Neural progenitor cell (in vitro differentiated cells): ENCODE results near the gene HIVEP1.

Source experiments
- CTCF ChIP-seq: fragments of 200-600 bp; sonication (generic); IDR thresholded peaks from 2 replicates; pipeline ENCODE4 v1.5.1; 2017; ENCODE audit warnings: antibody characterized with exemption, mild to moderate bottlenecking
- EZH2 ChIP-seq: fragments of 200-600 bp; sonication (generic); IDR thresholded peaks from 2 replicates; pipeline ENCODE4 v1.6.1; 2017; ENCODE audit warnings: antibody characterized with exemption, mild to moderate bottlenecking, moderate library complexity
- EZH2phosphoT487 ChIP-seq: fragments of 200-600 bp; sonication (generic); IDR thresholded peaks from 2 replicates; pipeline ENCODE4 v1.6.1; 2017; ENCODE audit warnings: antibody characterized with exemption

GRCh38 chr6:11987386-11987785 lies 24.7 kb upstream of the HIVEP1 start:
- no peak for TF ChIP-seq CTCF
- TF ChIP-seq EZH2: no peak
- TF ChIP-seq EZH2phosphoT487: no peak
